K562 (cell line): ENCODE results near the gene EFHC2. TPM values are rescaled to one million over a fixed set of nuclear protein-coding genes. Genes with fewer than 3 reads are reported as not detected.

Experiments used
- ARID1B ChIP-seq: fragments of 450-650 bp; IDR thresholded peaks from 2 replicates; pipeline ENCODE4 v1.6.1; 2016; ENCODE audit warnings: antibody characterized with exemption, mild to moderate bottlenecking, inconsistent platforms
- EGR1 ChIP-seq: fragments of 450-650 bp; conservative IDR thresholded peaks from 2 replicates; pipeline ENCODE4 v1.6.1; 2017; ENCODE audit warnings: mild to moderate bottlenecking
- FOXA3 ChIP-seq, 2 experiments: fragments of 450-650 bp in 1 of 2; sonication (generic) in 1 of 2; formaldehyde crosslinking; IDR thresholded peaks in 1 of 2; conservative IDR thresholded peaks in 1 of 2; 2 replicates each; pipeline versions ENCODE4 v1.4.0 to v1.8.0; 2020 to 2022; ENCODE audit warnings: mild to moderate bottlenecking in 2 of 2, missing genetic modification reagents in 1 of 2
- GATAD2B ChIP-seq: fragments of 450-650 bp; IDR thresholded peaks from 2 replicates; pipeline ENCODE4 v1.6.1; 2017; ENCODE audit warnings: mild to moderate bottlenecking, borderline replicate concordance
- HDAC3 ChIP-seq: fragments of 450-650 bp; IDR thresholded peaks from 2 replicates; pipeline ENCODE4 v1.6.1; 2018; ENCODE audit warnings: borderline replicate concordance, mild to moderate bottlenecking, moderate library complexity; ENCODE audit not compliant: partially characterized antibody
- HNRNPK ChIP-seq: fragments of 200-400 bp; formaldehyde crosslinking; IDR thresholded peaks from one replicate; pipeline ENCODE4 v1.6.1; 2018; ENCODE audit warnings: mild to moderate bottlenecking, low read depth, low read length; ENCODE audit not compliant: poor library complexity, severe bottlenecking
- L3MBTL2 ChIP-seq: fragments of 450-650 bp; IDR thresholded peaks from 2 replicates; pipeline ENCODE4 v1.6.1; 2016; ENCODE audit warnings: mild to moderate bottlenecking, moderate library complexity
- MEIS2 ChIP-seq: fragments of 450-650 bp; IDR thresholded peaks from 2 replicates; pipeline ENCODE4 v1.6.1; 2014; ENCODE audit warnings: mild to moderate bottlenecking; ENCODE audit not compliant: partially characterized antibody
- MTA2 ChIP-seq: fragments of 450-650 bp; IDR thresholded peaks from 2 replicates; pipeline ENCODE4 v1.6.1; 2016; ENCODE audit warnings: low read depth
- NCOA2 ChIP-seq, 2 experiments: fragments of 450-650 bp; IDR thresholded peaks; 2 replicates each; pipeline ENCODE4 v1.6.1; 2018; ENCODE audit warnings: mild to moderate bottlenecking in 2 of 2, moderate library complexity in 1 of 2; ENCODE audit not compliant: partially characterized antibody in 2 of 2
- NEUROD1 ChIP-seq: fragments of 150-350 bp; IDR thresholded peaks from 2 replicates; pipeline ENCODE4 v1.6.1; 2014; ENCODE audit warnings: borderline replicate concordance, low read length, low read depth; ENCODE audit not compliant: partially characterized antibody
- NFIX ChIP-seq: fragments of 250-450 bp; sonication (Bioruptor Pico); IDR thresholded peaks from 2 replicates; pipeline ENCODE4 v1.4.0; 2020; ENCODE audit warnings: low read depth, mild to moderate bottlenecking, moderate library complexity
- OTX1 ChIP-seq: fragments of 450-650 bp; formaldehyde crosslinking; IDR thresholded peaks from 2 replicates; pipeline ENCODE4 v1.4.0; 2022; ENCODE audit warnings: mild to moderate bottlenecking
- POLR2A ChIP-seq: fragments of 450-650 bp; conservative IDR thresholded peaks from 2 replicates; pipeline ENCODE4 v1.6.1; 2016
- POLR2H ChIP-seq: IDR thresholded peaks from 2 replicates; pipeline ENCODE4 v1.6.1; 2016; ENCODE audit warnings: missing genetic modification characterization, low read depth, mild to moderate bottlenecking, control low read depth, missing compliant biosample characterization, moderate library complexity
- PYGO2 ChIP-seq: fragments of 450-650 bp; IDR thresholded peaks from 2 replicates; pipeline ENCODE4 v1.6.1; 2016; ENCODE audit warnings: mild to moderate bottlenecking, missing genetic modification characterization, moderate library complexity, missing compliant biosample characterization
- RUNX1 ChIP-seq: sonication (generic); IDR thresholded peaks from 2 replicates; pipeline ENCODE4 v1.6.1; 2016; ENCODE audit warnings: antibody characterized with exemption, low read depth
- THRB ChIP-seq: fragments of 450-650 bp; formaldehyde crosslinking; conservative IDR thresholded peaks from 2 replicates; pipeline ENCODE4 v1.4.0; 2022; ENCODE audit warnings: mild to moderate bottlenecking, missing genetic modification characterization
- XRCC4 ChIP-seq: IDR thresholded peaks from one replicate; pipeline ENCODE4 v1.6.1; 2011; ENCODE audit not compliant: insufficient read depth, insufficient read length; ENCODE audit errors: extremely low read depth
- ZNF766 ChIP-seq: fragments of 200-800 bp; sonication (Bioruptor generic); conservative IDR thresholded peaks from 2 replicates; pipeline ENCODE4 v1.6.1; 2016; ENCODE audit warnings: missing genetic modification characterization, missing compliant biosample characterization
- polyA plus RNA-seq, 8 experiments: library from polyadenylated mRNA; depleted of rRNA in 4 of 8; stranded (reverse) in 5 of 8; unstranded in 3 of 8; fragments of >200 nt; fragmentation: Nextera tagmentation in 2 of 8; fragmentation: Illumina TruSeq in 1 of 8; extraction: Ambion mirVana in 2 of 8; extraction: Trizol in 1 of 8; gene quantifications; 2 replicates each; pipeline versions ENCODE4 v1.2.1 to v1.2.3, GENCODE V29; 2011 to 2014; ENCODE audit warnings: inconsistent platforms in 1 of 8, missing spikeins in 1 of 8
- total RNA-seq, 7 experiments: library from RNA; depleted of rRNA in 6 of 7; stranded (reverse); fragments of >200 nt in 6 of 7; fragmentation: Illumina TruSeq in 2 of 7; extraction: Trizol in 2 of 7; gene quantifications; 2 replicates each; pipeline versions ENCODE4 v1.2.1 to v1.2.3, GENCODE V29; 2011 to 2021; ENCODE audit warnings: low replicate concordance in 1 of 7

EFHC2 gene
- total and polyA plus RNA-seq, 9 of the 15 experiments (the other 6 are each of a cell fraction or from before 2014, with no cell fraction given), result 1.3 to 8.1 (median 3.0) TPM

DNA sequence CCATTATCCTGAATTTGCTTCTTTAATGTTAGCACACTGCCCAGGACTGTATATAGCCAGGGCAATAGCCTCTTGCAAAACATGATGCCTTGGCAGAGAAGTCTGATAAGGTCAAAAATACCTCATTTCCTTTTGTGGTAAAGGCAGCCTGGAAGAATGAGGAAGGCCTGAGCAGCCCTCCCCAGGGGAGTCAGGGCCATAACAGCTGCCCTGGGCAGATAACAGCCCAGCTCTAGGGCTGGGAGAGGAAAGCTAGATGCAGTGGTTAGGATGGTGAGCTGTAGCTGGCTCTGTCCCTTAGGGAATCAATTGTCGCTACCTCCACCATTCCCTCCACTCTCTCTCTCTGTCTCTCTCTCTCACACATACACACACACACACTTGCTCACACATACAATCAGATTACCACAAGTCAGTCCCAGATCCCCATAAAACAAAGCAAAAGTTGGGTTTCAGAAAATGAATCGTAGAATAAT lies 29.2 kb downstream of the EFHC2 start (continued):
- TF ChIP-seq THRB (peak; percentile 33; the same call in 1 of the 2 replicates), PYGO2 (peak; percentile 82; the same call in 1 of the 2 replicates), FOXA3 (CRISPR knock-in tag; conservative IDR thresholded peaks at IDR 0.05 in 1 of 2, IDR thresholded peaks at IDR 0.05 in 1 of 2) (no peak), HNRNPK (no peak), MTA2 (peak; percentile 94), EGR1 (0 out of 2 replicates have a peak, but pooled peaks have one; percentile 20), ZNF766 (peak; percentile 85), GATAD2B (peak; percentile 93; the same call in 1 of the 2 replicates), ARID1B (peak; percentile 99), L3MBTL2 (no peak), XRCC4 (no peak), HDAC3 (peak; percentile 90), POLR2A (peak; percentile 51; the same call in 1 of the 2 replicates), POLR2H (tag) (peak; percentile 26; the same call in 1 of the 2 replicates), NEUROD1 (peak; percentile 95), NFIX (CRISPR knock-in tag) (no peak), MEIS2 (peak; percentile 62), OTX1 (CRISPR knock-in tag) (peak; percentile 55; the same call in 1 of the 2 replicates), RUNX1 (peak; percentile 82; the same call in 1 of the 2 replicates), NCOA2 (IDR thresholded peaks at IDR 0.05; ENCODE audit: partially characterized antibody in 2 of 2) (peak; percentile 58 to 83)
- TF ChIP-seq, all 486 proteins: peak for 155
